CD4-positive, alpha-beta memory T cell (primary cell): Measurements from ENCODE around the gene BMP5. TPM values are rescaled to one million over a fixed set of nuclear protein-coding genes. Genes with fewer than 3 reads are reported as not detected.

Experiments
- CTCF ChIA-PET: fragments of 350-600 bp; sonication (Branson Sonifier 250); formaldehyde crosslinking; loops from one replicate; lab custom pipeline; 2021; ENCODE audit warnings: inconsistent platforms; ENCODE audit not compliant: partially characterized antibody; lab: Charles Lee
- POLR2A ChIA-PET: fragments of 350-600 bp; sonication (Branson Sonifier 250); formaldehyde crosslinking; loops from one replicate; lab custom pipeline; 2021; ENCODE audit not compliant: partially characterized antibody; lab: Charles Lee
- DNase-seq, 5 donors: peaks; one replicate each; pipeline versions ENCODE4 v3.0.0 to v3.0.0-alpha.2; 2020 to 2022; ENCODE audit warnings: mixed read lengths in 1 of 5
- H3K27ac ChIP-seq: one replicate; pipeline ENCODE4 v1.7.0; 2013; ENCODE audit warnings: low read depth, low read length
- H3K27me3 ChIP-seq: 2 replicates; pipeline ENCODE4 v1.7.0; 2013; ENCODE audit warnings: mild to moderate bottlenecking, low read length, moderate library complexity; ENCODE audit not compliant: insufficient read depth
- H3K36me3 ChIP-seq: 2 replicates; pipeline ENCODE4 v1.7.0; 2013; ENCODE audit warnings: mild to moderate bottlenecking, low read length, moderate library complexity; ENCODE audit not compliant: insufficient read depth
- H3K4me1 ChIP-seq: 2 replicates; pipeline ENCODE4 v1.7.0; 2013; ENCODE audit warnings: mild to moderate bottlenecking, low read length, moderate library complexity; ENCODE audit not compliant: insufficient read depth
- H3K4me3 ChIP-seq, 2 donors: one replicate each; pipeline ENCODE4 v1.7.0; 2013; ENCODE audit warnings: low read length in 2 of 2, mild to moderate bottlenecking in 1 of 2
- H3K9me3 ChIP-seq, 2 donors: one replicate each; pipeline ENCODE4 v1.7.0; 2013; ENCODE audit warnings: low read length in 2 of 2, control low read depth in 1 of 2; ENCODE audit not compliant: control insufficient read depth in 1 of 2
- H3K27ac Mint-ChIP-seq, 7 donors: one replicate each; pipeline ENCODE4 v1.8.0; 2020 to 2021; ENCODE audit warnings: mixed read lengths in 7 of 7, mild to moderate bottlenecking in 6 of 7, inconsistent platforms in 3 of 7, moderate library complexity in 3 of 7
- H3K27me3 Mint-ChIP-seq, 2 donors: one replicate each; pipeline ENCODE4 v1.8.0; 2020 to 2021; ENCODE audit warnings: mixed read lengths in 2 of 2
- H3K36me3 Mint-ChIP-seq, 2 donors: one replicate each; pipeline ENCODE4 v1.8.0; 2020 to 2021; ENCODE audit warnings: mixed read lengths in 2 of 2, inconsistent platforms in 1 of 2, mild to moderate bottlenecking in 1 of 2
- H3K4me1 Mint-ChIP-seq, 4 donors: one replicate each; pipeline ENCODE4 v1.8.0; 2020 to 2021; ENCODE audit warnings: mixed read lengths in 4 of 4, mild to moderate bottlenecking in 1 of 4
- H3K4me3 Mint-ChIP-seq, 8 donors: one replicate each; pipeline ENCODE4 v1.8.0; 2020 to 2021; ENCODE audit warnings: mixed read lengths in 8 of 8, mild to moderate bottlenecking in 7 of 8, moderate library complexity in 6 of 8, inconsistent platforms in 3 of 8
- H3K9me3 Mint-ChIP-seq, 8 donors: one replicate each; pipeline ENCODE4 v1.8.0; 2020 to 2021; ENCODE audit warnings: mixed read lengths in 8 of 8, mild to moderate bottlenecking in 5 of 8, inconsistent platforms in 3 of 8, moderate library complexity in 1 of 8
- intact Hi-C: fragments of 100-400 bp; cut with micrococcal nuclease; formaldehyde crosslinking; loops from one replicate; pipeline ENCODE4 v1.15.1; 2023
- polyA plus RNA-seq, 2 donors: library from polyadenylated mRNA; unstranded; fragments of 300-500 nt; fragmentation: Illumina TruSeq; gene quantifications; one replicate each; pipeline ENCODE4 v1.2.3, GENCODE V29; 2021
- total RNA-seq, 2 experiments: library from RNA; stranded (reverse); gene quantifications; one replicate each; pipeline ENCODE4 v1.2.3, GENCODE V29; 2021

BMP5 gene
- total and polyA plus RNA-seq, 4 experiments from 2014 or later = not detected

GRCh38 chr6:55892749-55893357 is 17.5 kb upstream of the BMP5 start:
- no peak overlapping the region for H3K4me3 Mint-ChIP-seq
- CTCF ChIA-PET = no interaction called here

GRCh38 chr6:55888917-55889316 is 13.5 kb upstream of the BMP5 start:
- no peaks in the 10 kb centered on the region for H3K4me1 Mint-ChIP-seq
- H3K27ac Mint-ChIP-seq = no peak overlapping the region
- H3K36me3 ChIP-seq = no peaks in the 10 kb centered on the region
- H3K4me3 Mint-ChIP-seq = no peak overlapping the region
- H3K27me3 Mint-ChIP-seq = no peaks in the 10 kb centered on the region
- no peaks in the 10 kb centered on the region for H3K27me3 ChIP-seq
- intact Hi-C loops = no loop called here
- peaks cover 2 to 10% (median 3%) of the 10 kb centered on the region in 8 donors for H3K9me3 Mint-ChIP-seq
- H3K36me3 Mint-ChIP-seq = no peaks in the 10 kb centered on the region
- no peaks in the 10 kb centered on the region for H3K4me1 ChIP-seq
- no peak overlapping the region for H3K27ac ChIP-seq
- H3K4me3 ChIP-seq = no peak overlapping the region
- CTCF ChIA-PET = no interaction called here
- POLR2A ChIA-PET = no interaction called here
- H3K9me3 ChIP-seq = no peaks in the 10 kb centered on the region
- no peak for DNase-seq

More at GRCh38 chr6:55892749-55893357, 17.5 kb upstream of the BMP5 start:
- H3K36me3 Mint-ChIP-seq = no peaks in the 10 kb centered on the region
- no peaks in the 10 kb centered on the region for H3K9me3 ChIP-seq
- H3K27me3 Mint-ChIP-seq = no peaks in the 10 kb centered on the region
- peaks cover 2 to 10% (median 5%) of the 10 kb centered on the region in 8 donors for H3K9me3 Mint-ChIP-seq
- no peak overlapping the region for H3K27ac ChIP-seq
- H3K4me3 ChIP-seq = no peak overlapping the region
- no peaks in the 10 kb centered on the region for H3K36me3 ChIP-seq
- H3K4me1 ChIP-seq = no peaks in the 10 kb centered on the region
- no peak overlapping the region for H3K27ac Mint-ChIP-seq
- intact Hi-C loops = no loop called here
- DNase-seq = no peak
- POLR2A ChIA-PET = no interaction called here
- no peaks in the 10 kb centered on the region for H3K27me3 ChIP-seq
- no peaks in the 10 kb centered on the region for H3K4me1 Mint-ChIP-seq

GRCh38 chr6:55886185-55886836 is 10.9 kb upstream of the BMP5 start:
- Mint-ChIP-seq H3K27ac (no peak overlapping the region), H3K27me3 (no peaks in the 10 kb centered on the region), H3K4me1 (no peaks in the 10 kb centered on the region), H3K4me3 (no peak overlapping the region), H3K9me3 (peaks cover 0 to 6% (median 3%) of the 10 kb centered on the region in 8 donors), H3K36me3 (no peaks in the 10 kb centered on the region)
- no peaks in the 10 kb centered on the region for H3K4me1 ChIP-seq
- no peaks in the 10 kb centered on the region for H3K36me3 ChIP-seq
- no peak overlapping the region for H3K27ac ChIP-seq
- no peak for DNase-seq
- intact Hi-C loops = no loop called here
- H3K9me3 ChIP-seq = no peaks in the 10 kb centered on the region
- no peaks in the 10 kb centered on the region for H3K27me3 ChIP-seq
- POLR2A ChIA-PET = no interaction called here
- H3K4me3 ChIP-seq = no peak overlapping the region
- CTCF ChIA-PET = no interaction called here

GRCh38 chr6:55882718-55883569 is 7.6 kb upstream of the BMP5 start:
- no peak overlapping the region for H3K4me3 ChIP-seq
- H3K27ac Mint-ChIP-seq = no peak overlapping the region
- H3K4me1 Mint-ChIP-seq = no peaks in the 10 kb centered on the region
- H3K27me3 Mint-ChIP-seq = no peaks in the 10 kb centered on the region
- ChIA-PET CTCF (no interaction called here), POLR2A (no interaction called here)
- intact Hi-C loops = no loop called here
- no peak overlapping the region for H3K4me3 Mint-ChIP-seq
- no peak overlapping the region for H3K27ac ChIP-seq
- H3K27me3 ChIP-seq = no peaks in the 10 kb centered on the region
- no peaks in the 10 kb centered on the region for H3K4me1 ChIP-seq
- H3K9me3 Mint-ChIP-seq = peaks cover 0 to 6% (median 3%) of the 10 kb centered on the region in 8 donors
- H3K36me3 Mint-ChIP-seq = no peaks in the 10 kb centered on the region
- H3K9me3 ChIP-seq = no peaks in the 10 kb centered on the region
- DNase-seq = no peak
- H3K36me3 ChIP-seq = no peaks in the 10 kb centered on the region

- ChIA-PET CTCF (no interaction called here), POLR2A (no interaction called here)
- Mint-ChIP-seq H3K36me3 (no peaks in the 10 kb centered on the region), H3K27ac (no peak overlapping the region), H3K9me3 (peaks cover 0 to 12% (median 1%) of the 10 kb centered on the region in 8 donors), H3K27me3 (no peaks in the 10 kb centered on the region), H3K4me3 (no peak overlapping the region), H3K4me1 (no peaks in the 10 kb centered on the region)
- no peak for DNase-seq
- H3K27me3 ChIP-seq = no peaks in the 10 kb centered on the region
- H3K27ac ChIP-seq = no peak overlapping the region
- no peaks in the 10 kb centered on the region for H3K4me1 ChIP-seq
- H3K4me3 ChIP-seq = no peak overlapping the region
- no peaks in the 10 kb centered on the region for H3K9me3 ChIP-seq
- intact Hi-C loops = no loop called here
- H3K36me3 ChIP-seq = no peaks in the 10 kb centered on the region
Measured at GRCh38 chr6:55877283-55877682, 1.9 kb upstream of the BMP5 start.

- intact Hi-C loops = no loop called here
Measured at GRCh38 chr6:55874316-55874715, 1.1 kb downstream of the BMP5 start.

GRCh38 chr6:55872866-55873265 is 2.5 kb downstream of the BMP5 start:
- Histone ChIP-seq H3K9me3 (no peaks in the 10 kb centered on the region), H3K36me3 (no peaks in the 10 kb centered on the region), H3K4me1 (no peaks in the 10 kb centered on the region), H3K27ac (no peak overlapping the region), H3K4me3 (no peak overlapping the region), H3K27me3 (no peaks in the 10 kb centered on the region)
- intact Hi-C loops = no loop called here
- Mint-ChIP-seq H3K9me3 (peaks cover 0 to 12% (median 4%) of the 10 kb centered on the region in 8 donors), H3K4me1 (no peaks in the 10 kb centered on the region), H3K36me3 (no peaks in the 10 kb centered on the region), H3K27me3 (no peaks in the 10 kb centered on the region), H3K4me3 (no peak overlapping the region), H3K27ac (no peak overlapping the region)
- ChIA-PET CTCF (no interaction called here), POLR2A (no interaction called here)
- DNase-seq = no peak

More at GRCh38 chr6:55874316-55874715, 1.1 kb downstream of the BMP5 start:
- Mint-ChIP-seq H3K9me3 (peaks cover 0 to 10% (median 4%) of the 10 kb centered on the region in 8 donors), H3K4me3 (no peak overlapping the region), H3K4me1 (no peaks in the 10 kb centered on the region), H3K27ac (no peak overlapping the region), H3K27me3 (no peaks in the 10 kb centered on the region), H3K36me3 (no peaks in the 10 kb centered on the region)
- Histone ChIP-seq H3K9me3 (no peaks in the 10 kb centered on the region), H3K4me1 (no peaks in the 10 kb centered on the region), H3K36me3 (no peaks in the 10 kb centered on the region), H3K27ac (no peak overlapping the region), H3K27me3 (no peaks in the 10 kb centered on the region), H3K4me3 (no peak overlapping the region)
- ChIA-PET CTCF (no interaction called here), POLR2A (no interaction called here)
- DNase-seq = no peak
